DMS 273 (cell line): ENCODE measurements around the gene FNIP1.
"Not testable (repeated sequence)": the region's sequence is repeated elsewhere in the genome, so short reads cannot be mapped to it uniquely, and the experiment has no call there.

Source experiments
- DNase-seq: peaks from one replicate; lab custom pipeline; 2025; ENCODE audit not compliant: unreplicated experiment; lab: John Stamatoyannopoulos, UW

FNIP1 gene

GRCh38 chr5:131787736-131788135 lies 9.1 kb downstream of the FNIP1 start:
- no peak for DNase-seq

- DNase-seq = no peak
Measured at GRCh38 chr5:131786900-131787692, 9.7 kb downstream of the FNIP1 start.

DNA sequence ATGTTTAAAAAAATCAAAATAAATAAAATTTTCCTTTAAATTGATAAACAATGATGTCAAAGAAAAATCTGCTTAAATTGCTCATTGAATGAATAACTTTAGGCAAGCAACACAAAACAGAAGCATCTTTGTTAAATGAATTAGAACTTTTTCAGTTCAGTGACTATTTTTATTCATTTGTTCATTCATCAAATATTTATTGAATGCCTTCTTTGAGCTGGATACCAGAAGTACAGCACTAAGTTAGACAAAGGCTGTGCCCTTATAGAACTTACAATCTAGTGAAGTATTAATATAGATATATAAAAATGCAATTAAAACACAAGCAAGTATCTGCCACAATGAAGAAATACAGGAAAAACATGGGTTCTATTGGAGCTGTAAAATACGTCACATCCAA lies 10.8 kb downstream of the FNIP1 start:
- DNase-seq = no peak

DNA sequence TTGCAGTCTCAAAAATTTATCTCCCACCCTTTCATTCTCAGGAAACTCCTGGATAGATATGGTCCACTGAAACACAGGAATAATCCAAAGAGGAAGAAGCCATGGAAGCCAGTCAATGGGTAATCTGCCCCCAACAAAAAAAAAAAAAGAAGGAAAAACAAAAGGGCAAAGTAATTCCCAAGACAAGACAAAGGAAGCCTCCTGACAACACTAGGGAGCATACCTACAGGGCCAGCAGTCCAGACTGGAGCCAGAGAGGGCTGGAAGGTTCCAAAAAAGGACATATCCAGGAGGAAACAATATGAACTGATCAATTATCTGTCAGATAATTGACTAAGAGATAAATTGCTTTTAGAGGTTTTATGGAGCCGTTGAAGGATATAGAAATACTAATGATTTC lies 12.9 kb downstream of the FNIP1 start:
- DNase-seq = no peak

DNA sequence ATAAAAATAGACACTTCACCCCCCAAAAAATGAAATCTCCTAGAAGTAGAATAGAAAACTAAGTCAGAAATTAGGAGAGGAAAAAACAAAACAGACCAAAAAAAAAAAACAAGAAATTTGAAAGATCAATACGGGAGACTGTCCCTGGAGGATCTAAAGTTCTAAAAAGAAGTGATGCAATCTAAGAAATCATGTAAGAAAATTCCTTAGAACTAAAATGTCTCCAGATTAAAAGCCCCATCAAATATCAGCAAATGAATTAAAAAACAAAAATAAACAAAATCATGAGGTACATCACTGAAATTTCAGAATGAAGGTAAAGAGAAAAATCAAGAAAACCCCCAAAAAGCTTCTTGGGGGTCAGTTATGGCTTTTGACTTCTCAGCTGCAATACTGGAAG lies 13.5 kb downstream of the FNIP1 start:
- no peak for DNase-seq

DNA sequence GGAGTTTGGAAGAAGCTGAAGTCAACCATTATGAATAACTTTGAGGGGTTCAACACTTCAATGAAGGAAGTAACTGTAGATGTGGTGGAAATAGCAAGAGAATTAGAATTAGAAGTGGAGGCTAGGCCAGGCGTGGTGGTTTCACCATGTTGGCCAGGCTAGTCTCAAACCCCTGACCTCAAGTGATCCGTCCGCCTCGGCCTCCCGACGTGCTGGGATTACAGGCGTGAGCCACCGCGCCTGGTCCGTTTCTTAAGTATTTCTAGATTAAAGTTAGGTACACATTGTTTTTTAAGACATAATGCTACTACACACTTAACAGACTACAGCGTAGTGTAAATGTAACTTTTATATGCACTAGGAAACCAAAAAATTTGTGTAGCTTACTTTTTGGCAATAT lies 14.1 kb downstream of the FNIP1 start:
- DNase-seq = no peak

DNA sequence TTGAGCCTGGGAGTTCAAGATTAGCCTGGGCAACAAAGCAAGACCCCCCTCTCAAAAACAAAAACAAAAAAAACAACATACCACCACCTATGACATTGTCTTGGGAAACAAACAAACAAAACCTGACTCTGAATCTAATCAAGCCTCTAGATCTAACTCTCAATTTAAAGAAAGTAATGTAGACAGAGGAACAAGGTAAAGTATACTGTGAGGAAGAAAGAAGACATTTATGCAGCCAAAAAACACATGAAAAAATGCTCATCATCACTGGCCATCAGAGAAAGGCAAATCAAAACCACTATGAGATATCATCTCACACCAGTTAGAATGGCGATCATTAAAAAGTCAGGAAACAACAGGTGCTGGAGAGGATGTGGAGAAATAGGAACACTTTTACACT lies 18.7 kb downstream of the FNIP1 start:
- not testable (repeated sequence) for DNase-seq

GRCh38 chr5:131776450-131776849 lies 20.4 kb downstream of the FNIP1 start:
- DNase-seq = no peak

DNA sequence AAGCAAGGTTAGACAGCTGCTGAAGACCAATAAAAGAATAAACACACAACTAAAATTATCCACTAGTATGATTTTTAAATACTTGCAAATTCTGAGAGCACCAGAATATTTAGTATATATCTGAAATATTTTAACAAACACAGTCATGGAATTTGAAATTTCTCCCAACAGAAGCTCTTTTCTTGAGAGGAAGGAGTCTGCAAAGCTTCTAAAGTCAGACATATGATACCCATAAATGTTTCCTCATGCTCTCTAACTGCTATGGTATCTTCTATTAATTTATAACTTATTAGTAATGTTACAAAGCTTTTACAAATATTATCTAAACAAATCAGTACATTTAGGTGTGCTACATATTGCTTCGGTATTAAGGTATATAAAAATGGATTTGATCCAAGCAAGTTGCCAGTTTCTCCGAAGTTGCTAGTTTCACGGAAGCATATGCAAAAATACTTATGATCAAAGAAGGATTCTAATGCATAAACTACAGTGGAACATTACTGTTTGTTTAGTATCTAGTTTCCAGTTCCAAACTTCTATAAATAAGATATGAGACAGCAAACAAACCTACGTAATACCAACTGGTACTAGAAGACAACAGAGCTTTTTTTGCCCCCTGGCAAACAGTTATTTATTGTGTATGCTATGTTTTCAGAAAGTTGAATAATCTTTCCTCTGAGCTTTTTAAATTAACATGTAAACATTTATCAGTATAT lies 22.0 kb downstream of the FNIP1 start:
- DNase-seq = no peak

DNA sequence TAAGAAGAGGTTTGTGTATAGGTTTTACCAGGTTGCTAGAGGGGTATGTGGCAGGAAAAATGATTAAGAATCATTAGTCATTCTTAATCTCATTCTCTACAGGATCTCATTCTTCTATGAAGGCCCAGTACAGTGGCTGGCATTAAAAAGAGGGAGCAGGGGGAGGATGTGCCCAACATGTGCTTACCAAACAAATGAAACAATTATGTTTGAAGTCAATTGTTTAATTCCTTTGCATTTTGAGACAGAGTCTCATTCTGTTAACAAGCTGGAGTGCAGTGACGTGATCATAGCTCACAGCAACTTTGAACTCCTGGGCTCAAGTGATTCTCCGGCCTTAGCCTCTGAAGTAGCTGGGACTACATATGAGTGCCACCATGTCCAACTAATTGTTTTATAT lies 23.0 kb downstream of the FNIP1 start:
- DNase-seq = no peak

DNA sequence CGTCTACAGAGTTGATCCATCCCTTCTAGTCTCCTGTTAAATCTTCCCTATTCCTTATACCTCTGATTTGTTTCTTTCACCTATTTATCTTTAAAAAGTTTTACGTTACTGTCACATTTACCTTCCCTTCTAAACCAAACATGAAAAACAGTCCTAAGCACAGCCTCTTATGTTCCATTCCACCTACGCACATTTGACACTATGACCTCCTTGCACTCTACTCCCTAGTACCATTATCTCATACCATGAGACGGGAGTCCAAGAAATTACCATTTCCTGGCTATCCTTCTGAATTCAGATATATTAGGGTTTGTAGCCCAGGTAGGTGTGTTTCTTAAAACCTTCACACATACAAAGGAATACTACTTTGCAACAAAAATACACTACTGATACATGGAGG lies 25.1 kb downstream of the FNIP1 start:
- DNase-seq = no peak

DNA sequence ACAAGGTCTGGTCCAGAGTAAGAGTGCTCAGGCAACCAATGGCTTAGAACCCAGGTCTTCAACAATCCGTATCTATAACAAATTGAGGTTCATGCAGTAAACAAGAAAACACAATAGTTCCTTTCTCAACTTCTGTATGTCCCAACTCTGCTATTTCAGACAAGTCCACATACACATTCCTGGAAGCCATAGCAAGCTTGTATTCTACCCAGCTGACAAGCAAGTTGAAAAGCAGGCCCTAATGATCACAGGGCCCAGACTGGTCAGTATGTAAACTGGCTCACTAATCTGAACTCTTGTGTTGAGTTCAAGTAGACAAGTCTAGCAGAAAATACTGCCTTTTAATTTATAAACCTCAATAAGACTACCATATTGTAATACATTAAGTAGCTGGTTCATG lies 26.9 kb downstream of the FNIP1 start:
- DNase-seq = no peak

DNA sequence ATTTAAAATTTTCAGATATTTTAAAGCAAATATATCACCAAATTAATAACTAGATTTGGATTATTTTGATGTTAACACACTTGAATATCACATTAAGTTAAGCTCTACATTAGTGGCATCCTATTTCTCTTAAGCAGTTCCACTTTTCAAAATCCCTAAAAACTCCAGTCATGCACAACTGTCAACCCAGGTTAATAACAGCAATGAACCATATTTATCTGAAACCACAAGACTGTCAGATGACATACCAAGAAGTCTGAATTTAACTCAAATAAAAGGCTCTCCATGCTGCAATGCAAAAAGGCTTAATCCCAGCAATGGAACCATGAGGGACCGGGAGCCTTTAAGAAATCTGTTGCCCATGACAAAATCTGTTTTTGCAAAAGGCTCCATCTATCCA lies 27.5 kb downstream of the FNIP1 start:
- no peak for DNase-seq

- no peak for DNase-seq
Measured at GRCh38 chr5:131767891-131768290, 28.9 kb downstream of the FNIP1 start.

DNA sequence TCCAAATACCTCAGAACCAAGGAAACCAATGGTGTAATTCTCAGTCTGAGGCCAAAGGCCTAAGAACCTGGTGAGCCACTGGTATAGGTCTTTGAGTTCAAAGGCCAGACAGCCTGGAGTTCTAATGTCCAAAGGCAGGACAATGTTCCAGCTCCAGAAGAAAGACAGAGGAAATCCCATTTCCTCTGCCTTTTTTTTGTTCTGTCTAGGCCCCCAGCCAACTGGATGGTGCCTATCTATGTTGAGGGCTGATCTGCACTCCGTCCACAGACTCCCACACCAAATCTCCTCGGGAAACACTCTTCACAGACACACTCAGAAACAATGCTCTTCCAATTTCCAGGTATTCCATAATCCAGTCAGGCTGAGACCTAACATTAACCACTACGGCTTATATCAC lies 30.1 kb downstream of the FNIP1 start:
- no peak for DNase-seq

DNA sequence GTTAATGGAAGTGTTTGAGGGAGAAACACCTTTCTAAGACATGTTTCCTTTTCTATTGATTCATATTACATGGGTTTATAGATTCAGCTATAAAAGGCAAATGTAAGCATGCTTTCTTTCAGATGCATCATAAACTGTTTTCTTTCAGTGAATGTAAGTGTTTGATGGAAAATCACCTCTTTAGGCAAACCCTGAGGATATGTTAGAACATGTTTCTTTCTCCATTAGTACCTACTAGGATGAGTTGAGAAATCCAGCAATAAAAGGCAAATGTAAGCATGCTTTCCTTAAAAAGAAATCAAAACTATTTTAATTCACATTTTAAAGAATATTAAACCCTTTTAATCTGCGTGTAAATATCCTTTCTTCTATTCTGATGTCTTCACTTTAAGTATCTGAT lies 31.6 kb downstream of the FNIP1 start:
- DNase-seq = no peak

GRCh38 chr5:131763968-131764367 lies 32.8 kb downstream of the FNIP1 start:
- no peak for DNase-seq

DNA sequence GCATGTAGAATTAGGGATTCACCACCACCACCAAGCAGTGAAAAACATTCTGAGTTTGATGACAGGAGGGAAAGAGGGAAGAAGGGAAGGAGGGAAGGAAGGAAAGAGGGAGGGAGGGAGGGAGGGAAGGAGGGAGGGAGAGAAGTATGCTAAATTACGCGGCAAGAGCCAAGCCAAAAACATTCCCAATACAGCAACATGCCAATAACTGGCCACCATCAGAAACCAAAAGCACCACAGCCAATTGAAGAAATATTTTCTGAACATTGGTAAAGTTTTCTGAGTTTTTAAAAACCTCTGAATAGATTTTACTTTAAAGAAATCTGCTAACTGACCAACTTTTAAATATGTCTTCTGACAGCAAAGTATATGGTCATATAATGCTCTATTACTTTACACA lies 36.0 kb downstream of the FNIP1 start:
- DNase-seq = no peak

- DNase-seq = no peak
Measured at GRCh38 chr5:131759704-131760103, 37.1 kb downstream of the FNIP1 start.

DNA sequence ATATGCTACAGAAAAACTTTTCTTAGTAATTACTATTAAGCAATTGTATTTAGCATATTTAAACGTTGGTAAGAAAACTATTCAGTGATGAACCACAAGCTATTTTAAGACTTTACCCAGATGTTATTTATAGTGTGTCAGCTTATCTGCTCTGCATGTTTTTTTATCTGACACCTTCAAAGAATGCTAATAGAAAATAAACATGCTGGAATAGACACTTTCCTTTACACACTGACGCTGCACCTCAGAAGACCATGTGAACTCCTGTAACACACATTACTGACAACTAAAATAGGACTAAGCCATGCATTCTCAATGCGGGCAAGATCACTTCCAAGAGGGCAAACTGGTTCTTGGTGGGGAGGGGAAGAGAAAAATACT lies 38.3 kb downstream of the FNIP1 start:
- no peak for DNase-seq

GRCh38 chr5:131757830-131758519 lies 38.8 kb downstream of the FNIP1 start:
- no peak for DNase-seq

DNA sequence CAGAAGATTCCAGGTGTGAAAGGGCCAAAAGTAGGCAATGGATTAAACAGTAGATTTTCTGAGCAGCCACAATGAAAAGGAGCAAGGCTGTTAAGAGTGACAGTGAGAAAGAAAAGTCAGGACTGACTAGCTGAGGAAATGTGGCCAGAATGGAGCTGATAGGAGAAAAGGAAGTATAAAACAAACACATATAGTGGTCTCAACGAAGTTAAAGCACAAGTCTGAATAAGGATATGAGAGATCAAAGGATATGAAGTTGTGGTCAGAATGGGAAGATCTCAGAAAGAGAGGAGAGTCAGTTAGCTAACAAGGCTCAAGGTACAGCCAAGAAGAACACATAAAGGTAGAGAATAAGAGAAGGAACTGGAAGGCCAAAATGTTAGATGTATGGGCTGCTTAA lies 39.9 kb downstream of the FNIP1 start:
- DNase-seq = no peak
